Smooth muscle cell (in vitro differentiated cells): ENCODE results near the gene ARG2. TPM values are rescaled to one million over a fixed set of nuclear protein-coding genes. Genes with fewer than 3 reads are reported as not detected.

ENCODE experiments used
- DNase-seq: peaks from one replicate; lab custom pipeline; 2025; ENCODE audit not compliant: unreplicated experiment; lab: John Stamatoyannopoulos, UW
- H2AFZ ChIP-seq: fragments of 200-600 bp; sonication (generic); 2 replicates; pipeline ENCODE4 v1.6.0; 2016; ENCODE audit warnings: antibody characterized with exemption, low read depth, mild to moderate bottlenecking
- H3F3A ChIP-seq: fragments of 200-600 bp; sonication (generic); 2 replicates; pipeline ENCODE4 v1.6.0; 2017; ENCODE audit warnings: antibody characterized with exemption, low read depth
- H3K27ac ChIP-seq: fragments of 200-600 bp; sonication (generic); 2 replicates; pipeline ENCODE4 v1.5.1; 2016; ENCODE audit warnings: low read depth, mild to moderate bottlenecking
- H3K27me3 ChIP-seq: fragments of 200-600 bp; sonication (generic); 2 replicates; pipeline ENCODE4 v1.6.1; 2016; ENCODE audit warnings: low read depth, mild to moderate bottlenecking
- H3K36me3 ChIP-seq: fragments of 200-600 bp; sonication (generic); 2 replicates; pipeline ENCODE4 v1.5.1; 2016; ENCODE audit warnings: low read depth
- H3K4me1 ChIP-seq: fragments of 200-600 bp; sonication (generic); 2 replicates; pipeline ENCODE4 v1.5.1; 2016; ENCODE audit warnings: low read depth
- H3K4me2 ChIP-seq: fragments of 200-600 bp; sonication (generic); 2 replicates; pipeline ENCODE4 v1.6.0; 2016; ENCODE audit warnings: mild to moderate bottlenecking
- H3K4me3 ChIP-seq: fragments of 200-600 bp; sonication (generic); 2 replicates; pipeline ENCODE4 v1.5.1; 2016; ENCODE audit warnings: mild to moderate bottlenecking
- H3K79me2 ChIP-seq: fragments of 200-600 bp; sonication (generic); 2 replicates; pipeline ENCODE4 v1.6.0; 2016; ENCODE audit warnings: low read depth, mild to moderate bottlenecking
- H3K9ac ChIP-seq: fragments of 200-600 bp; sonication (generic); 2 replicates; pipeline ENCODE4 v1.6.0; 2016; ENCODE audit warnings: low read depth
- H3K9me3 ChIP-seq: fragments of 200-600 bp; sonication (generic); replicated peaks from 2 replicates; pipeline ENCODE4 v1.5.1; 2016; ENCODE audit warnings: low read depth
- H4K20me1 ChIP-seq: fragments of 200-600 bp; sonication (generic); 2 replicates; pipeline ENCODE4 v1.6.0; 2016; ENCODE audit warnings: low read depth
- CTCF ChIP-seq: fragments of 200-600 bp; sonication (generic); IDR thresholded peaks from 2 replicates; pipeline ENCODE4 v1.5.1; 2017; ENCODE audit warnings: borderline replicate concordance, mild to moderate bottlenecking, antibody characterized with exemption; ENCODE audit not compliant: insufficient read depth, poor library complexity, severe bottlenecking
- WGBS: methylation state at CpG from one replicate; pipeline ENCODE4 v1.1.7; 2016; ENCODE audit warnings: low lambda C conversion rate; 5-methylcytosine and 5-hydroxymethylcytosine counted together
- polyA plus RNA-seq: library from polyadenylated mRNA; unstranded; fragments of >200 nt; fragmentation: Nextera tagmentation; extraction: Ambion mirVana; gene quantifications from 2 replicates; pipeline ENCODE4 v1.2.1, GENCODE V29; 2016
- total RNA-seq: library from RNA; depleted of rRNA; stranded (reverse); fragments of >200 nt; gene quantifications from 2 replicates; pipeline ENCODE4 v1.2.3, GENCODE V29; 2014

ARG2 gene
- total and polyA plus RNA-seq, 2 experiments from 2014 or later = 11.3 to 18.5 TPM

GRCh38 chr14:67666750-67667449 is 47.2 kb downstream of the ARG2 start:
- no peaks in the 10 kb centered on the region for H3F3A ChIP-seq
- TF ChIP-seq CTCF = peak; percentile 64
- no peaks in the 10 kb centered on the region for H3K9me3 ChIP-seq
- H2AFZ ChIP-seq = no peak overlapping the region
- no peaks in the 10 kb centered on the region for H3K27me3 ChIP-seq
- H3K9ac ChIP-seq = no peak overlapping the region
- H3K4me3 ChIP-seq = no peak overlapping the region
- H3K4me1 ChIP-seq = no peaks in the 10 kb centered on the region
- no peak for DNase-seq
- peaks cover 89% of the 10 kb centered on the region for H3K79me2 ChIP-seq
- no peaks in the 10 kb centered on the region for H3K36me3 ChIP-seq
- WGBS = 30% methylated on average over 1 of the region's 1 CpG
- H4K20me1 ChIP-seq = peaks cover 78% of the 10 kb centered on the region
- peak overlapping the region; percentile 50 for H3K27ac ChIP-seq
- no peak overlapping the region for H3K4me2 ChIP-seq

- H3F3A ChIP-seq = no peaks in the 10 kb centered on the region
- peak overlapping the region; percentile 3 for H3K27ac ChIP-seq
- peaks cover 4% of the 10 kb centered on the region for H3K4me1 ChIP-seq
- peaks cover 89% of the 10 kb centered on the region for H4K20me1 ChIP-seq
- no peaks in the 10 kb centered on the region for H3K9me3 ChIP-seq
- no peaks in the 10 kb centered on the region for H3K27me3 ChIP-seq
- no peak overlapping the region for H2AFZ ChIP-seq
- peaks cover 89% of the 10 kb centered on the region for H3K79me2 ChIP-seq
- H3K9ac ChIP-seq = no peak overlapping the region
- DNase-seq = no peak
- no peak for TF ChIP-seq CTCF
- H3K36me3 ChIP-seq = no peaks in the 10 kb centered on the region
- no peak overlapping the region for H3K4me2 ChIP-seq
- H3K4me3 ChIP-seq = no peak overlapping the region
Observed at GRCh38 chr14:67668559-67668958, 48.8 kb downstream of the ARG2 start.

- Histone ChIP-seq H3K4me3 (peak overlapping the region; percentile 97), H3K36me3 (no peaks in the 10 kb centered on the region), H3F3A (no peaks in the 10 kb centered on the region), H3K27ac (peak overlapping the region; percentile 99), H3K27me3 (no peaks in the 10 kb centered on the region), H3K4me1 (peaks cover 8% of the 10 kb centered on the region), H3K9ac (peak overlapping the region; percentile 100), H4K20me1 (peaks cover 52% of the 10 kb centered on the region), H3K4me2 (peak overlapping the region; percentile 91), H2AFZ (no peak overlapping the region), H3K79me2 (peaks cover 66% of the 10 kb centered on the region), H3K9me3 (no peaks in the 10 kb centered on the region)
- no peak for TF ChIP-seq CTCF
- no peak for DNase-seq
- WGBS = 69% methylated on average over 5 of the region's 5 CpGs
Observed at GRCh38 chr14:67673451-67673850, 53.7 kb downstream of the ARG2 start.

- H3K4me1 ChIP-seq = peaks cover 8% of the 10 kb centered on the region
- peak; percentile 8 for TF ChIP-seq CTCF
- no peaks in the 10 kb centered on the region for H3K36me3 ChIP-seq
- no peaks in the 10 kb centered on the region for H3K9me3 ChIP-seq
- H3K79me2 ChIP-seq = peaks cover 70% of the 10 kb centered on the region
- peak overlapping the region; percentile 100 for H3K9ac ChIP-seq
- H3K27me3 ChIP-seq = no peaks in the 10 kb centered on the region
- H3K27ac ChIP-seq = peak overlapping the region; percentile 99
- WGBS = 3% methylated on average over 18 of the region's 25 CpGs
- peaks cover 5% of the 10 kb centered on the region for H3F3A ChIP-seq
- peak; percentile 56 for DNase-seq
- H3K4me3 ChIP-seq = peak overlapping the region; percentile 97
- peak overlapping the region; percentile 91 for H3K4me2 ChIP-seq
- peaks cover 55% of the 10 kb centered on the region for H4K20me1 ChIP-seq
- H2AFZ ChIP-seq = peak overlapping the region; percentile 96
Observed at GRCh38 chr14:67674139-67674479, 54.4 kb downstream of the ARG2 start.
